NB4 (cell line): ENCODE data around the gene FBXW11.

Experiments
- POLR2A ChIP-seq: IDR thresholded peaks from 2 replicates; pipeline ENCODE4 v1.6.1; 2011; ENCODE audit warnings: mild to moderate bottlenecking; ENCODE audit not compliant: insufficient read length; ENCODE audit errors: extremely low read depth
- TF ChIP-seq, protein P1 (sequence below): IDR thresholded peaks from one replicate; pipeline ENCODE4 v1.5.1; 2012; ENCODE audit warnings: low read depth, low read length

DNA sequence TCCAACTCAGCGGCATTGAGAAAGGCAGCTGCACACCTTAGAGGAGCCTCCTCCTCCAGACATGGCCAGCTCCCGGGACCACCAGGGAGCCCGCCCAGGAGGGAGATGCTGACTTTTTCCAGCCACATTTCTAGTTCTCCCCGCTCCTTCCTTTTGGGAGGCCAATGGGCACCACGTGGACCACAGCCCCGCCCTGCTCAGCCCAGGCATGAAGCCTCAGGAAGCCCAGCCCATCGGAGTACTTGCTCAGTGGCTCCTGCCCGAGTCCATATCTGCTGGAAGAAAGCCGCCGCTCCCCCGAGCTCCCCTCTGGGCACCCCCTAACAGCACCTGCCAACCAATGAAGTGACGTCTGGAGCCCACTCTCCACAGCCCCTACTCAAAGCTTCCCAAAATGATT, 168.4 kb downstream of the FBXW11 start:
- TF ChIP-seq, protein P1, sequence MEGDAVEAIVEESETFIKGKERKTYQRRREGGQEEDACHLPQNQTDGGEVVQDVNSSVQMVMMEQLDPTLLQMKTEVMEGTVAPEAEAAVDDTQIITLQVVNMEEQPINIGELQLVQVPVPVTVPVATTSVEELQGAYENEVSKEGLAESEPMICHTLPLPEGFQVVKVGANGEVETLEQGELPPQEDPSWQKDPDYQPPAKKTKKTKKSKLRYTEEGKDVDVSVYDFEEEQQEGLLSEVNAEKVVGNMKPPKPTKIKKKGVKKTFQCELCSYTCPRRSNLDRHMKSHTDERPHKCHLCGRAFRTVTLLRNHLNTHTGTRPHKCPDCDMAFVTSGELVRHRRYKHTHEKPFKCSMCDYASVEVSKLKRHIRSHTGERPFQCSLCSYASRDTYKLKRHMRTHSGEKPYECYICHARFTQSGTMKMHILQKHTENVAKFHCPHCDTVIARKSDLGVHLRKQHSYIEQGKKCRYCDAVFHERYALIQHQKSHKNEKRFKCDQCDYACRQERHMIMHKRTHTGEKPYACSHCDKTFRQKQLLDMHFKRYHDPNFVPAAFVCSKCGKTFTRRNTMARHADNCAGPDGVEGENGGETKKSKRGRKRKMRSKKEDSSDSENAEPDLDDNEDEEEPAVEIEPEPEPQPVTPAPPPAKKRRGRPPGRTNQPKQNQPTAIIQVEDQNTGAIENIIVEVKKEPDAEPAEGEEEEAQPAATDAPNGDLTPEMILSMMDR, result no peak
- TF ChIP-seq POLR2A, result no peak
